Prostate gland (tissue), 2 donors: Measurements from ENCODE around the gene RNF121. TPM values are rescaled to one million over a fixed set of nuclear protein-coding genes. Genes with fewer than 3 reads are reported as not detected.
"Not testable (repeated sequence)": the region's sequence is repeated elsewhere in the genome, so short reads cannot be mapped to it uniquely, and the experiment has no call there.

Source experiments
- DNase-seq: peaks from one replicate; pipeline ENCODE4 v3.0.0-alpha.2; 2019; ENCODE audit warnings: low spot score
- H3K27ac ChIP-seq, 2 donors: fragments of 200-600 bp; sonication (generic); 2 replicates each; pipeline ENCODE4 v1.5.1; 2017 to 2019
- H3K27me3 ChIP-seq: fragments of 200-600 bp; sonication (generic); replicated peaks from 2 replicates; pipeline ENCODE4 v1.5.1; 2019; ENCODE audit not compliant: insufficient read depth
- H3K36me3 ChIP-seq, 2 donors: fragments of 200-600 bp; sonication (generic); 1 replicate in 1 of 2; 2 replicates in 1 of 2; pipeline versions ENCODE4 v1.5.1 to v1.8.1; 2017 to 2019
- H3K4me1 ChIP-seq: fragments of 200-600 bp; sonication (generic); replicated peaks from 2 replicates; pipeline ENCODE4 v1.5.1; 2019
- H3K4me3 ChIP-seq, 2 donors: fragments of 200-600 bp; sonication (generic); 2 replicates each; pipeline ENCODE4 v1.5.1; 2017 to 2019
- H3K9me3 ChIP-seq: fragments of 200-600 bp; sonication (generic); 2 replicates; pipeline ENCODE4 v1.5.1; 2017
- CTCF ChIP-seq, 4 experiments: fragments of 200-600 bp in 2 of 4; fragments of 450-650 bp in 2 of 4; sonication (generic) in 2 of 4; IDR thresholded peaks; 1 replicate in 3 of 4; 2 replicates in 1 of 4; pipeline ENCODE4 v1.5.1; 2016 to 2019; ENCODE audit warnings: antibody characterized with exemption in 4 of 4, mild to moderate bottlenecking in 2 of 4, moderate library complexity in 2 of 4
- POLR2A ChIP-seq: fragments of 450-650 bp; IDR thresholded peaks from one replicate; pipeline ENCODE4 v1.6.1; 2016; ENCODE audit warnings: antibody characterized with exemption, mild to moderate bottlenecking
- POLR2AphosphoS5 ChIP-seq: sonication (generic); formaldehyde crosslinking; IDR thresholded peaks from one replicate; pipeline ENCODE4 v1.6.1; 2017; ENCODE audit warnings: antibody characterized with exemption
- WGBS: methylation state at CpG from one replicate; pipeline ENCODE4 v1.1.5; 2018; 5-methylcytosine and 5-hydroxymethylcytosine counted together
- intact Hi-C: fragments of 100-400 bp; cut with DNase I; formaldehyde crosslinking; loops from one replicate; pipeline ENCODE4 v1.14.2; 2022
- total RNA-seq, 2 donors: library from RNA; depleted of rRNA; stranded (reverse); fragments of >200 nt; gene quantifications; one replicate each; pipeline ENCODE4 v1.1.0, GENCODE V29; 2016

The RNF121 gene
- 10 to 100 TPM; 32.4 to 48.0 TPM for total RNA-seq

- under 1% methylated on average over 32 of the region's 32 CpGs for WGBS
- Histone ChIP-seq H3K36me3 (no peaks in the 10 kb centered on the region), H3K9me3 (no peaks in the 10 kb centered on the region), H3K27me3 (no peaks in the 10 kb centered on the region), H3K4me3 (peak within 1 kb of the TSS; percentile 71), H3K27ac (peak within 1 kb of the TSS; percentile 86 to 88), H3K4me1 (peaks cover 7% of the 10 kb centered on the region)
- intact Hi-C loops = no loop called here
- DNase-seq = peak; percentile 97
- TF ChIP-seq POLR2A (no peak), POLR2AphosphoS5 (peak; percentile 80), CTCF (IDR thresholded peaks at IDR 0.05) (no peak)
Measured at GRCh38 chr11:71928737-71929443, at the start of gene RNF121. Gene RNF121, plus strand, starts transcription at chr11:71929046. Its CDS starts 16 bp downstream, at chr11:71929062.

- H3K27ac ChIP-seq, intact Hi-C loops, H3K9me3 ChIP-seq, H3K4me1 ChIP-seq, H3K4me3 ChIP-seq, H3K36me3 ChIP-seq, DNase-seq, H3K27me3 ChIP-seq: not testable (repeated sequence)
- WGBS = 96% methylated on average over 12 of the region's 12 CpGs
Measured at GRCh38 chr11:71885806-71886205, 43.0 kb upstream of the RNF121 start.

- intact Hi-C loops, H3K27me3 ChIP-seq, H3K36me3 ChIP-seq, H3K4me3 ChIP-seq, H3K4me1 ChIP-seq, DNase-seq, H3K9me3 ChIP-seq, H3K27ac ChIP-seq: not testable (repeated sequence)
- 78% methylated on average over 14 of the region's 14 CpGs for WGBS
Measured at GRCh38 chr11:71888335-71889010, 40.4 kb upstream of the RNF121 start.

GRCh38 chr11:71889181-71889872 lies 39.5 kb upstream of the RNF121 start:
- intact Hi-C loops = not testable (repeated sequence)

GRCh38 chr11:71895961-71896360 lies 32.9 kb upstream of the RNF121 start:
- H3K9me3 ChIP-seq = no peaks in the 10 kb centered on the region
- H3K36me3 ChIP-seq = no peaks in the 10 kb centered on the region
- H3K4me3 ChIP-seq = no peak overlapping the region
- WGBS = 95% methylated on average over 12 of the region's 12 CpGs
- no peak overlapping the region for H3K27ac ChIP-seq
- no peaks in the 10 kb centered on the region for H3K4me1 ChIP-seq
- DNase-seq = no peak
- no peaks in the 10 kb centered on the region for H3K27me3 ChIP-seq
- TF ChIP-seq CTCF (IDR thresholded peaks at IDR 0.05) (no peak), POLR2A (no peak), POLR2AphosphoS5 (no peak)
- intact Hi-C loops = no loop called here

More at GRCh38 chr11:71889181-71889872, 39.5 kb upstream of the RNF121 start:
- not testable (repeated sequence) for H3K4me3 ChIP-seq, H3K4me1 ChIP-seq, DNase-seq, H3K36me3 ChIP-seq, H3K27ac ChIP-seq, H3K9me3 ChIP-seq, H3K27me3 ChIP-seq
- 90% methylated on average over 14 of the region's 14 CpGs for WGBS

GRCh38 chr11:71901137-71901536 lies 27.7 kb upstream of the RNF121 start:
- H3K4me3 ChIP-seq, H3K27ac ChIP-seq, H3K27me3 ChIP-seq, intact Hi-C loops, DNase-seq, H3K36me3 ChIP-seq, H3K4me1 ChIP-seq, H3K9me3 ChIP-seq: not testable (repeated sequence)
- 79% methylated on average over 14 of the region's 14 CpGs for WGBS
